Hepatocyte (in vitro differentiated cells): ENCODE results near the gene EVC2.

Source experiments
- CTCF ChIP-seq: fragments of 200-600 bp; sonication (generic); IDR thresholded peaks from 2 replicates; pipeline ENCODE4 v1.5.1; 2016; ENCODE audit warnings: antibody characterized with exemption, mild to moderate bottlenecking; ENCODE audit not compliant: poor library complexity
- EZH2 ChIP-seq: fragments of 200-600 bp; sonication (generic); IDR thresholded peaks from 2 replicates; pipeline ENCODE4 v1.6.1; 2016; ENCODE audit warnings: antibody characterized with exemption, mild to moderate bottlenecking, borderline replicate concordance

GRCh38 chr4:5566526-5566925, 141.8 kb downstream of the EVC2 start:
- no peak for TF ChIP-seq CTCF
- no peak for TF ChIP-seq EZH2
